ENCODE results near the gene CTNND2. TPM values are rescaled to one million over a fixed set of nuclear protein-coding genes. Genes with fewer than 3 reads are reported as not detected.

CTNND2 gene
- total RNA-seq, 1 experiment from 2014 or later, result not detected

DNA sequence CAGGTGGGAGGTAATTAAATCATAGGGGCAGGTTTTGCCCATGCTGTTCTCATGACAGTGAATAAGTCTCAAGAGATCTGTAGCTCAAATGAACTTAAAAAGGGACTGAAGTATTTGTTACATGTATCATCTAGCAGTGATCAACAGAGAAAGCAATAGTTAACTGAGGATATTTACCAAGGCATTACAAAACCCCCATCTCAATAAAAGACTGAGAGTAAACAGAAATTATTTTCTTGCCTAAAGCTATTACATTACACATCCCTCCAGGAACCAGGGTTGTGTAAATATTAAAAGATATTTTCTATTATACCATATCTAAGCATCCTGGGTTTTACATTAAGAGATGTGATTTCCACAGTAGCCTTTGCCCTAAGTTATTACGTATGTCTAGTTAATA, 169.9 kb downstream of the CTNND2 start:
- Histone ChIP-seq H3K27ac (ENCODE audit: low read depth, low read length, poor library complexity, severe bottlenecking) (no peak overlapping the region), H3K27me3 (replicated peaks; ENCODE audit: insufficient read depth, low read depth, low read length, poor library complexity) (no peaks in the 10 kb centered on the region), H3K36me3 (ENCODE audit: insufficient read depth, low read length, poor library complexity, severe bottlenecking) (no peaks in the 10 kb centered on the region), H3K4me1 (ENCODE audit: insufficient read depth, low read length, poor library complexity, severe bottlenecking) (no peaks in the 10 kb centered on the region), H3K4me3 (ENCODE audit: low read depth, low read length, poor library complexity, severe bottlenecking) (no peak overlapping the region), H3K9me3 (ENCODE audit: low read depth, low read length, poor library complexity, severe bottlenecking) (peaks cover 16% of the 10 kb centered on the region)
- BruUV-seq (replicated peaks), result no TSS peak
- DNase-seq (ENCODE audit: low spot score), result no peak
- ChIA-PET POLR2A (ENCODE audit: low non-redundant PET) (no interaction called here), CTCF (no interaction called here)
- intact Hi-C loops (cut with micrococcal nuclease; ENCODE audit: unreplicated experiment), result no loop called here
- TF ChIP-seq CTCF (conservative IDR thresholded peaks at IDR 0.05; ENCODE audit: low read depth, low read length) (no peak), EZH2 (IDR thresholded peaks at IDR 0.05; ENCODE audit: borderline replicate concordance, low read depth, low read length, poor library complexity, severe bottlenecking) (no peak)

- TF ChIP-seq CTCF (conservative IDR thresholded peaks at IDR 0.05; ENCODE audit: low read depth, low read length) (no peak), EZH2 (IDR thresholded peaks at IDR 0.05; ENCODE audit: borderline replicate concordance, low read depth, low read length, poor library complexity, severe bottlenecking) (no peak)
- no peak overlapping the region for H3K27ac ChIP-seq (ENCODE audit: low read depth, low read length, poor library complexity, severe bottlenecking)
- no peak overlapping the region for H3K4me3 ChIP-seq (ENCODE audit: low read depth, low read length, poor library complexity, severe bottlenecking)
- no peaks in the 10 kb centered on the region for H3K36me3 ChIP-seq (ENCODE audit: insufficient read depth, low read length, poor library complexity, severe bottlenecking)
- intact Hi-C loops (cut with micrococcal nuclease; ENCODE audit: unreplicated experiment), result no loop called here
- no TSS peak for BruUV-seq (replicated peaks)
- H3K9me3 ChIP-seq (ENCODE audit: low read depth, low read length, poor library complexity, severe bottlenecking), result peaks cover 12% of the 10 kb centered on the region
- no peak for DNase-seq (ENCODE audit: low spot score)
- POLR2A ChIA-PET (ENCODE audit: low non-redundant PET), result no interaction called here
- H3K27me3 ChIP-seq (replicated peaks; ENCODE audit: insufficient read depth, low read depth, low read length, poor library complexity), result no peaks in the 10 kb centered on the region
- CTCF ChIA-PET, result no interaction called here
- no peaks in the 10 kb centered on the region for H3K4me1 ChIP-seq (ENCODE audit: insufficient read depth, low read length, poor library complexity, severe bottlenecking)
Observed at GRCh38 chr5:11733840-11734192, 170.4 kb downstream of the CTNND2 start.

- no peak overlapping the region for H3K4me3 ChIP-seq (ENCODE audit: low read depth, low read length, poor library complexity, severe bottlenecking)
- ChIA-PET CTCF (no interaction called here), POLR2A (ENCODE audit: low non-redundant PET) (no interaction called here)
- H3K27ac ChIP-seq (ENCODE audit: low read depth, low read length, poor library complexity, severe bottlenecking), result no peak overlapping the region
- no peaks in the 10 kb centered on the region for H3K36me3 ChIP-seq (ENCODE audit: insufficient read depth, low read length, poor library complexity, severe bottlenecking)
- DNase-seq (ENCODE audit: low spot score), result no peak
- TF ChIP-seq EZH2 (IDR thresholded peaks at IDR 0.05; ENCODE audit: borderline replicate concordance, low read depth, low read length, poor library complexity, severe bottlenecking), result no peak
- no peak for TF ChIP-seq CTCF (conservative IDR thresholded peaks at IDR 0.05; ENCODE audit: low read depth, low read length)
- no peaks in the 10 kb centered on the region for H3K27me3 ChIP-seq (replicated peaks; ENCODE audit: insufficient read depth, low read depth, low read length, poor library complexity)
- H3K9me3 ChIP-seq (ENCODE audit: low read depth, low read length, poor library complexity, severe bottlenecking), result peaks cover 8% of the 10 kb centered on the region
- intact Hi-C loops (cut with micrococcal nuclease; ENCODE audit: unreplicated experiment), result no loop called here
- no TSS peak for BruUV-seq (replicated peaks)
- H3K4me1 ChIP-seq (ENCODE audit: insufficient read depth, low read length, poor library complexity, severe bottlenecking), result no peaks in the 10 kb centered on the region
Observed at GRCh38 chr5:11733185-11733839, 170.9 kb downstream of the CTNND2 start.

All from A673 (cell line).